ENCODE results near the gene RTN1. TPM values are rescaled to one million over a fixed set of nuclear protein-coding genes. Genes with fewer than 3 reads are reported as not detected.

RTN1 gene
- total RNA-seq, 1 donor: under 0.01 TPM

GRCh38 chr14:59754256-59754655 is 116.3 kb downstream of the RTN1 start:
- H3K4me3 ChIP-seq (ENCODE audit: insufficient read depth, low read length): no peak overlapping the region
- no peaks in the 10 kb centered on the region for H3K27me3 ChIP-seq (ENCODE audit: insufficient read depth, low read length)
- no peaks in the 10 kb centered on the region for H4K20me1 ChIP-seq (ENCODE audit: insufficient read depth, low read length)
- no peaks in the 10 kb centered on the region for H3K4me1 ChIP-seq (ENCODE audit: insufficient read depth, low read length)
- H3K36me3 ChIP-seq (ENCODE audit: insufficient read depth, low read length): no peaks in the 10 kb centered on the region
- no peak overlapping the region for H3K4me2 ChIP-seq (ENCODE audit: insufficient read depth, low read length)
- TF ChIP-seq CTCF (IDR thresholded peaks at IDR 0.05; ENCODE audit: extremely low read depth, low read depth, low read length): no peak
- no peak overlapping the region for H2AFZ ChIP-seq (ENCODE audit: low read length)
- H3K79me2 ChIP-seq (ENCODE audit: insufficient read depth, low read length): no peaks in the 10 kb centered on the region
- no peak overlapping the region for H3K27ac ChIP-seq (ENCODE audit: low read depth, low read length)
- DNase-seq (ENCODE audit: insufficient read length, low spot score, missing footprints): no peak
- no peaks in the 10 kb centered on the region for H3K9me3 ChIP-seq (ENCODE audit: low read depth, low read length)

- Histone ChIP-seq H3K79me2 (ENCODE audit: insufficient read depth, low read length) (no peaks in the 10 kb centered on the region), H3K4me1 (ENCODE audit: insufficient read depth, low read length) (no peaks in the 10 kb centered on the region), H3K4me3 (ENCODE audit: insufficient read depth, low read length) (no peak overlapping the region), H3K9me3 (ENCODE audit: low read depth, low read length) (no peaks in the 10 kb centered on the region), H3K27ac (ENCODE audit: low read depth, low read length) (no peak overlapping the region), H3K4me2 (ENCODE audit: insufficient read depth, low read length) (no peak overlapping the region), H2AFZ (ENCODE audit: low read length) (no peak overlapping the region), H4K20me1 (ENCODE audit: insufficient read depth, low read length) (no peaks in the 10 kb centered on the region), H3K36me3 (ENCODE audit: insufficient read depth, low read length) (no peaks in the 10 kb centered on the region), H3K27me3 (ENCODE audit: insufficient read depth, low read length) (no peaks in the 10 kb centered on the region)
- TF ChIP-seq CTCF (IDR thresholded peaks at IDR 0.05; ENCODE audit: extremely low read depth, low read depth, low read length): no peak
- no peak for DNase-seq (ENCODE audit: insufficient read length, low spot score, missing footprints)
These were observed 117.1 kb downstream of the RTN1 start for GRCh38 chr14:59753512-59753911.

- DNase-seq (ENCODE audit: insufficient read length, low spot score, missing footprints): no peak
- Histone ChIP-seq H2AFZ (ENCODE audit: low read length) (no peak overlapping the region), H3K27me3 (ENCODE audit: insufficient read depth, low read length) (no peaks in the 10 kb centered on the region), H3K4me3 (ENCODE audit: insufficient read depth, low read length) (no peak overlapping the region), H3K36me3 (ENCODE audit: insufficient read depth, low read length) (no peaks in the 10 kb centered on the region), H3K9me3 (ENCODE audit: low read depth, low read length) (no peaks in the 10 kb centered on the region), H3K4me2 (ENCODE audit: insufficient read depth, low read length) (no peak overlapping the region), H3K27ac (ENCODE audit: low read depth, low read length) (no peak overlapping the region), H4K20me1 (ENCODE audit: insufficient read depth, low read length) (no peaks in the 10 kb centered on the region), H3K4me1 (ENCODE audit: insufficient read depth, low read length) (no peaks in the 10 kb centered on the region), H3K79me2 (ENCODE audit: insufficient read depth, low read length) (no peaks in the 10 kb centered on the region)
- TF ChIP-seq CTCF (IDR thresholded peaks at IDR 0.05; ENCODE audit: extremely low read depth, low read depth, low read length): no peak
These were observed 119.0 kb downstream of the RTN1 start for GRCh38 chr14:59751578-59751977.

- Histone ChIP-seq H3K4me1 (ENCODE audit: insufficient read depth, low read length) (no peaks in the 10 kb centered on the region), H3K27me3 (ENCODE audit: insufficient read depth, low read length) (no peaks in the 10 kb centered on the region), H3K27ac (ENCODE audit: low read depth, low read length) (no peak overlapping the region), H3K9me3 (ENCODE audit: low read depth, low read length) (no peaks in the 10 kb centered on the region), H3K4me2 (ENCODE audit: insufficient read depth, low read length) (no peak overlapping the region), H3K79me2 (ENCODE audit: insufficient read depth, low read length) (no peaks in the 10 kb centered on the region), H3K4me3 (ENCODE audit: insufficient read depth, low read length) (no peak overlapping the region), H3K36me3 (ENCODE audit: insufficient read depth, low read length) (no peaks in the 10 kb centered on the region), H2AFZ (ENCODE audit: low read length) (no peak overlapping the region), H4K20me1 (ENCODE audit: insufficient read depth, low read length) (no peaks in the 10 kb centered on the region)
- no peak for DNase-seq (ENCODE audit: insufficient read length, low spot score, missing footprints)
- no peak for TF ChIP-seq CTCF (IDR thresholded peaks at IDR 0.05; ENCODE audit: extremely low read depth, low read depth, low read length)
These were observed 130.8 kb downstream of the RTN1 start for GRCh38 chr14:59739794-59740193.

All from osteoblast (primary cell).